Calu3 (cell line): ENCODE data around the gene VPS72. TPM values are rescaled to one million over a fixed set of nuclear protein-coding genes. Genes with fewer than 3 reads are reported as not detected.

Experiments used
- BruUV-seq: library from RNA; stranded (reverse); fragments of 400-500 nt; replicated peaks from 2 replicates; lab custom pipeline; 2021; lab: Mats Ljungman, UMichigan
- CTCF ChIA-PET: fragments of 300-600 bp; sonication (Branson Sonifier 250); formaldehyde crosslinking; loops from one replicate; lab custom pipeline; 2022; ENCODE audit warnings: antibody characterized with exemption; lab: Charles Lee
- DNase-seq: peaks from one replicate; pipeline ENCODE4 v3.0.0; 2022
- H3K27ac Mint-ChIP-seq: one replicate; pipeline ENCODE4 v1.8.0; 2022; ENCODE audit warnings: mixed read lengths; ENCODE audit not compliant: unreplicated experiment
- H3K27me3 Mint-ChIP-seq: one replicate; pipeline ENCODE4 v1.8.0; 2022; ENCODE audit warnings: mixed read lengths; ENCODE audit not compliant: unreplicated experiment
- H3K36me3 Mint-ChIP-seq: one replicate; pipeline ENCODE4 v1.8.0; 2022; ENCODE audit warnings: mild to moderate bottlenecking, moderate library complexity, mixed read lengths; ENCODE audit not compliant: insufficient read depth, unreplicated experiment
- H3K4me1 Mint-ChIP-seq: one replicate; pipeline ENCODE4 v1.8.0; 2022; ENCODE audit warnings: mild to moderate bottlenecking, low read depth, mixed read lengths; ENCODE audit not compliant: unreplicated experiment
- H3K4me3 Mint-ChIP-seq: one replicate; pipeline ENCODE4 v1.8.0; 2022; ENCODE audit warnings: mild to moderate bottlenecking, low read depth, moderate library complexity, mixed read lengths; ENCODE audit not compliant: unreplicated experiment
- H3K9me3 Mint-ChIP-seq: one replicate; pipeline ENCODE4 v1.8.0; 2022; ENCODE audit warnings: low read depth, mixed read lengths; ENCODE audit not compliant: unreplicated experiment
- intact Hi-C: fragments of 100-400 bp; cut with micrococcal nuclease; formaldehyde crosslinking; loops from one replicate; pipeline ENCODE4 v1.10.0; 2022; ENCODE audit not compliant: unreplicated experiment
- total RNA-seq: library from RNA; stranded (reverse); gene quantifications from 2 replicates; pipeline ENCODE4 v1.2.3, GENCODE V29; 2022
- TF ChIP-seq, protein P1 (sequence below): fragments of 200-600 bp; IDR thresholded peaks from one replicate; pipeline ENCODE4 v1.8.0; 2022; ENCODE audit warnings: antibody characterized with exemption; ENCODE audit not compliant: unreplicated experiment

VPS72 gene
- total RNA-seq, 1 experiment from 2014 or later: 91.4 TPM

DNA sequence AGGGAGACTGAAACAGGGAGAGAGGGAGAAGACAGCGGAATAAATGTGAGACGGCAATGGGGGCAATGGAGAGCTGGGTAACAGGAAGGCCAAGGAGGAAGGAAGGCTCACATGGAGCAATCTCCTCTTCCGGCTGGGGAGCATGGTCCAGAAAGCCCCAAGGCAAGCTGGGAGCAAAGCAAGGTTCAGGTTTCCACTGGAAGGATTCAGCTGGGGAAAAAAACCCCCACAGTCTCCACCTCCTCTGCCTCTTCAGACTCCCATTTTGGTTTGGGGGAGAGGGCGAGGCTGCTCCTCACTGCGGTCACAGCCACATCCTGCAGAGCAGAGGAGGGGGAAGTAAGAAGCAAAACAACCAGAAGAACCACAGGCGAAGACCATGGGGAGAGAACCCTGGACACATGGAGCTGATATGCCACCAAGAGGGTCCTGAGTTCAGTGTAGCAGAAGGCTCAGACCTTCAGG lies 32.9 kb downstream of the VPS72 start:
- Mint-ChIP-seq H3K27me3 (no peaks in the 10 kb centered on the region), H3K4me3 (no peak overlapping the region), H3K4me1 (no peaks in the 10 kb centered on the region), H3K9me3 (no peaks in the 10 kb centered on the region), H3K27ac (no peak overlapping the region), H3K36me3 (no peaks in the 10 kb centered on the region)
- TF ChIP-seq, protein P1, sequence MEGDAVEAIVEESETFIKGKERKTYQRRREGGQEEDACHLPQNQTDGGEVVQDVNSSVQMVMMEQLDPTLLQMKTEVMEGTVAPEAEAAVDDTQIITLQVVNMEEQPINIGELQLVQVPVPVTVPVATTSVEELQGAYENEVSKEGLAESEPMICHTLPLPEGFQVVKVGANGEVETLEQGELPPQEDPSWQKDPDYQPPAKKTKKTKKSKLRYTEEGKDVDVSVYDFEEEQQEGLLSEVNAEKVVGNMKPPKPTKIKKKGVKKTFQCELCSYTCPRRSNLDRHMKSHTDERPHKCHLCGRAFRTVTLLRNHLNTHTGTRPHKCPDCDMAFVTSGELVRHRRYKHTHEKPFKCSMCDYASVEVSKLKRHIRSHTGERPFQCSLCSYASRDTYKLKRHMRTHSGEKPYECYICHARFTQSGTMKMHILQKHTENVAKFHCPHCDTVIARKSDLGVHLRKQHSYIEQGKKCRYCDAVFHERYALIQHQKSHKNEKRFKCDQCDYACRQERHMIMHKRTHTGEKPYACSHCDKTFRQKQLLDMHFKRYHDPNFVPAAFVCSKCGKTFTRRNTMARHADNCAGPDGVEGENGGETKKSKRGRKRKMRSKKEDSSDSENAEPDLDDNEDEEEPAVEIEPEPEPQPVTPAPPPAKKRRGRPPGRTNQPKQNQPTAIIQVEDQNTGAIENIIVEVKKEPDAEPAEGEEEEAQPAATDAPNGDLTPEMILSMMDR: no peak
- CTCF ChIA-PET: interaction anchor here (1.7 kb wide), 1 partner anchor 57 kb away, joined by 27 read pairs; no protein-coding TSS in a partner anchor
- BruUV-seq: no TSS peak
- no peak for DNase-seq
- intact Hi-C loops: loop anchor here (2.0 kb wide), 1 partner anchor 132 kb away; no protein-coding TSS in a partner anchor

DNA sequence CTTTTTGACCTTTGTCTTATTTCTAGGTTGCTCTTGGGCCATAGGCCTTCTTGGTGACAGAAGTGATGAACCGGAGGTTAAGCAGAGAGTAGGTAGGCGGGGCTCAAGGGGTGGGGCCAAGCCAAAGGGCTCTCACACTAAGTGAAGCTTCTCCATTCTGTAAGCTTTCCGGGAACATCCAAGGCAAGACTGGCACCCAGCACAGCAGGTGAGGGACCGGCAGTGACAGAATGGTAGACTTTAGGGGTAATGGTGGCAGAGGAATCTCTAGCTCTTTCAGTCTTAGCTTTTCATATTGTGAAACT lies 33.5 kb downstream of the VPS72 start, which contains the start of gene TNFAIP8L2:
Gene TNFAIP8L2 (plus strand): TSS at position 135 of the 305 bp plus-strand sequence. CDS start 2,049 bp downstream, outside the sequence.
- no TSS peak for BruUV-seq
- H3K36me3 Mint-ChIP-seq: no peaks in the 10 kb centered on the region
- TF ChIP-seq, protein P1: no peak
- no peaks in the 10 kb centered on the region for H3K4me1 Mint-ChIP-seq
- CTCF ChIA-PET: interaction anchor here (1.7 kb wide), 1 partner anchor 57 kb away, joined by 27 read pairs; no protein-coding TSS in a partner anchor
- no peaks in the 10 kb centered on the region for H3K27me3 Mint-ChIP-seq
- H3K27ac Mint-ChIP-seq: no peak within 1 kb of the TSS
- no peak within 1 kb of the TSS for H3K4me3 Mint-ChIP-seq
- no peaks in the 10 kb centered on the region for H3K9me3 Mint-ChIP-seq
- intact Hi-C loops: loop anchor here (1.0 to 2.0 kb wide), 2 partner anchors 57 to 132 kb away; no protein-coding TSS in a partner anchor
- DNase-seq: no peak

DNA sequence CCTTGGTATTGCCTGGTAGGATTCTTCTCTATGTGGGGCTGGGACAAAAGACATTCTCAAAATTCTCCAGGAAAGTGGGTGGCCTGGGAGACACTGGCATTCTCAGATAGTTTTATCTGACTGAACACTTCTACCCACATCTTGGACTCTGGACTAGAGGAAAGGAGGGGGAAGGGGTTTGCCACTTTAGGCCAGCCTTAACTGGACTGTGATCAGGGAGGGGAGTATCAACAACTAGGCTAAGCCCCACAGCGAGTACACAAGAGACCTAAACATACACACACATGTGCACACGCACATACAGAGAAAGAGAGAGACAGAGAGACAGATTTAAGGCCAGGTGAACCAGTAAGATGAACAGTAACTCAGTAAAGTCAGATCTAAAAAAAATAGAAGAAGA lies 42.3 kb downstream of the VPS72 start:
- no peaks in the 10 kb centered on the region for H3K4me1 Mint-ChIP-seq
- CTCF ChIA-PET: no interaction called here
- peaks cover 25% of the 10 kb centered on the region for H3K27me3 Mint-ChIP-seq

GRCh38 chr1:151147132-151147503 lies 42.9 kb downstream of the VPS72 start:
- no peak overlapping the region for H3K27ac Mint-ChIP-seq
- CTCF ChIA-PET: interaction anchor here (1.0 to 1.6 kb wide), 2 partner anchors 12 to 47 kb away, joined by 3 to 8 read pairs; no protein-coding TSS in a partner anchor
- H3K9me3 Mint-ChIP-seq: no peaks in the 10 kb centered on the region
- intact Hi-C loops: no loop called here
- TF ChIP-seq, protein P1: no peak
- BruUV-seq: no TSS peak
- peak overlapping the region; percentile 77 for H3K4me3 Mint-ChIP-seq
- H3K4me1 Mint-ChIP-seq: no peaks in the 10 kb centered on the region
- DNase-seq: no peak
- peaks cover 25% of the 10 kb centered on the region for H3K27me3 Mint-ChIP-seq
- H3K36me3 Mint-ChIP-seq: peaks cover 10% of the 10 kb centered on the region

More for the DNA sequence above, 42.3 kb downstream of the VPS72 start:
- Mint-ChIP-seq H3K36me3 (peaks cover 10% of the 10 kb centered on the region), H3K4me3 (no peak overlapping the region), H3K9me3 (no peaks in the 10 kb centered on the region), H3K27ac (no peak overlapping the region)
- TF ChIP-seq, protein P1: no peak
- no TSS peak for BruUV-seq
- no peak for DNase-seq
- intact Hi-C loops: no loop called here
